Esophagus squamous epithelium (tissue), 5 donors: ENCODE data around the gene OR2H2. TPM values are rescaled to one million over a fixed set of nuclear protein-coding genes. Genes with fewer than 3 reads are reported as not detected.

Experiments
- DNase-seq: peaks from one replicate; lab custom pipeline; 2025; lab: John Stamatoyannopoulos, UW
- H3K27ac ChIP-seq, 4 donors: fragments of 200-600 bp; sonication (generic); one replicate each; pipeline ENCODE4 v1.5.1; 2016 to 2019; ENCODE audit warnings: mild to moderate bottlenecking in 1 of 4
- H3K27me3 ChIP-seq, 4 donors: fragments of 200-600 bp; sonication (generic); 1 replicate in 3 of 4; 2 replicates in 1 of 4; pipeline versions ENCODE4 v1.5.1 to v1.6.0; 2017 to 2021; ENCODE audit warnings: antibody characterized with exemption in 1 of 4
- H3K36me3 ChIP-seq, 3 donors: fragments of 200-600 bp; sonication (generic); one replicate each; pipeline ENCODE4 v1.5.1; 2016 to 2019
- H3K4me1 ChIP-seq, 3 donors: fragments of 200-600 bp; sonication (generic); one replicate each; pipeline ENCODE4 v1.5.1; 2017 to 2019
- H3K4me3 ChIP-seq, 4 donors: fragments of 200-600 bp; sonication (generic); 1 replicate in 3 of 4; 2 replicates in 1 of 4; pipeline ENCODE4 v1.5.1; 2016 to 2019; ENCODE audit warnings: mild to moderate bottlenecking in 2 of 4, moderate library complexity in 1 of 4
- H3K9me3 ChIP-seq, 3 donors: fragments of 200-600 bp; sonication (generic); one replicate each; pipeline ENCODE4 v1.5.1; 2016 to 2019
- CTCF ChIP-seq, 6 experiments: fragments of 450-650 bp in 4 of 6; fragments of 200-600 bp in 2 of 6; sonication (generic) in 2 of 6; IDR thresholded peaks; one replicate each; pipeline ENCODE4 v1.5.1; 2016 to 2019; ENCODE audit warnings: antibody characterized with exemption in 6 of 6, mild to moderate bottlenecking in 4 of 6, moderate library complexity in 4 of 6
- POLR2A ChIP-seq, 4 donors: fragments of 450-650 bp; IDR thresholded peaks; one replicate each; pipeline ENCODE4 v1.6.1; 2017; ENCODE audit warnings: antibody characterized with exemption in 4 of 4, mild to moderate bottlenecking in 4 of 4, moderate library complexity in 3 of 4
- WGBS, 2 donors: methylation state at CpG; one replicate each; pipeline ENCODE4 v1.1.5; 2018; 5-methylcytosine and 5-hydroxymethylcytosine counted together
- intact Hi-C: fragments of 100-400 bp; cut with DNase I; formaldehyde crosslinking; loops from one replicate; pipeline ENCODE4 v1.15.0; 2022
- total RNA-seq, 4 donors: library from RNA; depleted of rRNA; stranded (reverse); fragments of >200 nt; gene quantifications; one replicate each; pipeline ENCODE4 v1.1.0, GENCODE V29; 2016
- donor health status: DM: yes; HTN: yes; CAD: no.

Gene OR2H2
- total RNA-seq, 4 donors from 2014 or later, result not detected

GRCh38 chr6:29620630-29621029 lies 35.7 kb downstream of the OR2H2 start:
- intact Hi-C loops, result no loop called here
- Histone ChIP-seq H3K4me3 (no peak overlapping the region), H3K27ac (no peak overlapping the region), H3K27me3 (no peaks in the 10 kb centered on the region), H3K9me3 (no peaks in the 10 kb centered on the region), H3K36me3 (peaks cover 0 to 79% (median 9%) of the 10 kb centered on the region in 3 donors), H3K4me1 (no peaks in the 10 kb centered on the region)
- DNase-seq, result no peak
- WGBS, 2 donors, result 71 to 75% methylated on average over 4 of the region's 4 CpGs
- no peak for TF ChIP-seq POLR2A (IDR thresholded peaks at IDR 0.05)
- TF ChIP-seq CTCF (IDR thresholded peaks at IDR 0.05), result no peak

- Histone ChIP-seq H3K36me3 (peaks cover 0 to 44% (median 9%) of the 10 kb centered on the region in 3 donors), H3K4me3 (no peak overlapping the region), H3K27me3 (no peaks in the 10 kb centered on the region), H3K27ac (no peak overlapping the region), H3K9me3 (no peaks in the 10 kb centered on the region), H3K4me1 (peaks cover 12 to 26% (median 16%) of the 10 kb centered on the region in 3 donors)
- TF ChIP-seq POLR2A (IDR thresholded peaks at IDR 0.05) (no peak), CTCF (IDR thresholded peaks at IDR 0.05) (no peak)
- DNase-seq, result no peak
- WGBS, 2 donors, result 73 to 90% methylated on average over 2 to 3 of the region's 3 CpGs
- intact Hi-C loops, result no loop called here
Measured at GRCh38 chr6:29624520-29624961, 39.6 kb downstream of the OR2H2 start.

- intact Hi-C loops, result no loop called here
- Histone ChIP-seq H3K4me3 (no peak overlapping the region), H3K27me3 (no peaks in the 10 kb centered on the region), H3K27ac (no peak overlapping the region), H3K36me3 (peaks cover 0 to 35% (median 6%) of the 10 kb centered on the region in 3 donors), H3K4me1 (peaks cover 12 to 26% (median 16%) of the 10 kb centered on the region in 3 donors), H3K9me3 (no peaks in the 10 kb centered on the region)
- DNase-seq, result no peak
- TF ChIP-seq CTCF (IDR thresholded peaks at IDR 0.05), result no peak
- no peak for TF ChIP-seq POLR2A (IDR thresholded peaks at IDR 0.05)
- 62 to 70% methylated on average over 7 of the region's 7 CpGs for WGBS, 2 donors
Measured at GRCh38 chr6:29625337-29625930, 40.5 kb downstream of the OR2H2 start.

DNA sequence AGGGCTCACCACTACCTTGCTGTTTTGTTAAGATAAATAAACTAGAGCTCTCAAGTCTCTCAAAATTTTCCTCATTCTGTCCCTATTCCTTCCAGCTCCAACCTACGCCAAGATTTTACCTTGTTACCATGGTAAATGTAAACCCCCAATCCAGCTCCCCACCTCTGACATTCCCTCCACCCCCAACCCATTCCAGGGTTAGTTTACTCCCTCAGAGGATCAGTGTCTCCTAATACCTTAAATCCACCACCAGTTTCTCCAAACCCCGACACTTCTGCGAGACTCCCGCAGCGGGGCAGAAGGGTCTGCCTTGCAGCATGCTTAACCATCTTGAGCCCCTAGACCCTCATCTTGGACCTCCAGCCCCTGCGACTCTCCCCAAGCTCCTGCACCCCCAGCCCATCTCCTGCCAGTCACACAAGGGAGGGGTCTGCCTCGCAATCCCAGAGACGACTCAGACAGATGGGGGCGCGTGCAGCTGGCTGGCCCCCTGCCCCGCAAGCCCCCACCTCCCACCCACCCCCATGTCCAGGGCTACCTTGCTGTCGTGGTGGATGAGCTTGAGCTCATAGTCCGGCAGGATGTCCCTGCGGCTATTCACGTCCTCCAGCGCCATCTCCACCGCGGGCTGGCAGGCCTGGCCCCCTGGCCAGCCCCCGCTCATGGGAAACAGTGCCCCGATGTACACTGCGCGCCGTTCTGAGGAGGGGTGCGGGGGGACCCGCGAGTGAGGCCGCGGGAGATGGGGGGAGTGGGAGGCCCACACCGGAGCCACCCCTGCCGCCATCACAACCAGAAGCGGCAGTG lies 42.2 kb downstream of the OR2H2 start:
- Histone ChIP-seq H3K4me3 (peak overlapping the region; percentile 35 to 76 (median 62)), H3K27me3 (no peaks in the 10 kb centered on the region), H3K4me1 (peaks cover 22 to 38% (median 25%) of the 10 kb centered on the region in 3 donors), H3K9me3 (no peaks in the 10 kb centered on the region), H3K27ac (peak overlapping the region; percentile 52 to 84 (median 82)), H3K36me3 (peaks cover 0 to 18% (median 0%) of the 10 kb centered on the region in 3 donors)
- DNase-seq, result no peak
- intact Hi-C loops, result no loop called here
- 54 to 70% methylated on average over 6 to 7 of the region's 31 CpGs for WGBS, 2 donors
- TF ChIP-seq CTCF (IDR thresholded peaks at IDR 0.05) (no peak), POLR2A (IDR thresholded peaks at IDR 0.05) (no peak)
